K562 (cell line): ENCODE data around the gene PLPPR1.

ENCODE experiments used
- CHD2 ChIP-seq: IDR thresholded peaks from 2 replicates; pipeline ENCODE4 v1.6.1; 2011; ENCODE audit warnings: low read depth, low read length
- FOXA1 ChIP-seq: fragments of 450-650 bp; IDR thresholded peaks from 2 replicates; pipeline ENCODE4 v1.6.1; 2016; ENCODE audit warnings: mild to moderate bottlenecking, borderline replicate concordance
- JUN ChIP-seq, 2 experiments: sonication (generic) in 1 of 2; formaldehyde crosslinking in 1 of 2; IDR thresholded peaks; 2 replicates each; pipeline versions ENCODE4 v1.6.1 to v1.8.0; 2012 to 2022; ENCODE audit warnings: borderline replicate concordance in 2 of 2, mild to moderate bottlenecking in 2 of 2, improper control_type of control experiment in 1 of 2, low read depth in 1 of 2, low read length in 1 of 2, missing genetic modification reagents in 1 of 2
- TAF1 ChIP-seq: IDR thresholded peaks from 2 replicates; pipeline ENCODE4 v1.6.1; 2011; ENCODE audit warnings: mild to moderate bottlenecking, low read length, moderate library complexity; ENCODE audit not compliant: insufficient read depth, control insufficient read depth, severe bottlenecking; ENCODE audit errors: extremely low read depth
- ZKSCAN1 ChIP-seq: fragments of 150-350 bp; IDR thresholded peaks from 2 replicates; pipeline ENCODE4 v1.6.1; 2016; ENCODE audit warnings: low read depth, low read length
- TF ChIP-seq, protein P1 (sequence below): fragments of 250-450 bp; sonication (Bioruptor Pico); IDR thresholded peaks from 2 replicates; pipeline ENCODE4 v1.8.0; 2022; ENCODE audit warnings: moderate library complexity, mild to moderate bottlenecking, inconsistent platforms
- TF ChIP-seq, protein P2 (sequence below): sonication (generic); formaldehyde crosslinking; IDR thresholded peaks from 2 replicates; pipeline ENCODE4 v1.8.1; 2023; ENCODE audit warnings: mild to moderate bottlenecking, missing genetic modification reagents

DNA sequence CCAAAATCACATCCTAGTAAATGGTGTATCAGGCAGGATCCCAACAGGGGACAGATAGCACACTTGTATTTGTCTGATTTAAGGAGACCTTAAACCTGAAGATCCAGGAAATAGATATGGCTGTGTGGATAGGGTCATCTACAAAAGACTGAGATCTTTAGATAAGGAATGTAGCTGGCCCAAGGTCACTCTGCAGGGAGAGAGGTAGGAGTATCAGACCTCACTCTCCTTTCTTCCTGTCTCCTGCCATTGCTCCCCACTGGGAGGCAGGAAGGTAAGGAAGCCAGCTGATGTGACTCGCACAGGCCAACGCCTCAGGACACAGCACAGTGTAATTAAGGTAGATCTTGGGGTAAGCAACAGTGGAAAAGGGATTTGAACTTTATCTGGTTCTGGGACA is 85.8 kb downstream of the PLPPR1 start:
- TF ChIP-seq ZKSCAN1 (no peak), TAF1 (no peak), CHD2 (no peak), JUN (IDR thresholded peaks at IDR 0.05; ENCODE audit: borderline replicate concordance, low read depth, low read length) (no peak), JUN (CRISPR knock-in tag; IDR thresholded peaks at IDR 0.05; ENCODE audit: borderline replicate concordance) (no peak), FOXA1 (no peak)
- TF ChIP-seq, protein P1, sequence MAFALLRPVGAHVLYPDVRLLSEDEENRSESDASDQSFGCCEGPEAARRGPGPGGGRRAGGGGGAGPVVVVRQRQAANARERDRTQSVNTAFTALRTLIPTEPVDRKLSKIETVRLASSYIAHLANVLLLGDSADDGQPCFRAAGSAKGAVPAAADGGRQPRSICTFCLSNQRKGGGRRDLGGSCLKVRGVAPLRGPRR (CRISPR knock-in tag): no peak
- TF ChIP-seq, protein P2, sequence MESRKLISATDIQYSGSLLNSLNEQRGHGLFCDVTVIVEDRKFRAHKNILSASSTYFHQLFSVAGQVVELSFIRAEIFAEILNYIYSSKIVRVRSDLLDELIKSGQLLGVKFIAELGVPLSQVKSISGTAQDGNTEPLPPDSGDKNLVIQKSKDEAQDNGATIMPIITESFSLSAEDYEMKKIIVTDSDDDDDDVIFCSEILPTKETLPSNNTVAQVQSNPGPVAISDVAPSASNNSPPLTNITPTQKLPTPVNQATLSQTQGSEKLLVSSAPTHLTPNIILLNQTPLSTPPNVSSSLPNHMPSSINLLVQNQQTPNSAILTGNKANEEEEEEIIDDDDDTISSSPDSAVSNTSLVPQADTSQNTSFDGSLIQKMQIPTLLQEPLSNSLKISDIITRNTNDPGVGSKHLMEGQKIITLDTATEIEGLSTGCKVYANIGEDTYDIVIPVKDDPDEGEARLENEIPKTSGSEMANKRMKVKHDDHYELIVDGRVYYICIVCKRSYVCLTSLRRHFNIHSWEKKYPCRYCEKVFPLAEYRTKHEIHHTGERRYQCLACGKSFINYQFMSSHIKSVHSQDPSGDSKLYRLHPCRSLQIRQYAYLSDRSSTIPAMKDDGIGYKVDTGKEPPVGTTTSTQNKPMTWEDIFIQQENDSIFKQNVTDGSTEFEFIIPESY (CRISPR knock-in tag): no peak
